Thymus (tissue), 11 donors: ENCODE measurements around the gene ARHGAP18. TPM values are rescaled to one million over a fixed set of nuclear protein-coding genes. Genes with fewer than 3 reads are reported as not detected.

Experiments
- DNase-seq, 9 donors: peaks; one replicate each; pipeline ENCODE4 v3.0.0-alpha.2; 2013; ENCODE audit warnings: low spot score in 9 of 9, low read depth in 6 of 9, missing footprints in 1 of 9
- H3K27ac ChIP-seq, 2 donors: one replicate each; pipeline ENCODE4 v1.5.1; 2013; ENCODE audit warnings: control low read depth in 1 of 2, low read depth in 1 of 2, low read length in 1 of 2, mild to moderate bottlenecking in 1 of 2, moderate library complexity in 1 of 2
- H3K27me3 ChIP-seq, 2 donors: one replicate each; pipeline ENCODE4 v1.5.1; 2013; ENCODE audit warnings: low read length in 1 of 2; ENCODE audit not compliant: control insufficient read depth in 2 of 2, insufficient read depth in 1 of 2
- H3K36me3 ChIP-seq, 2 donors: one replicate each; pipeline ENCODE4 v1.5.1; 2013; ENCODE audit warnings: low read length in 1 of 2, mild to moderate bottlenecking in 1 of 2, moderate library complexity in 1 of 2; ENCODE audit not compliant: control insufficient read depth in 2 of 2, insufficient read depth in 2 of 2
- H3K4me1 ChIP-seq, 2 donors: one replicate each; pipeline ENCODE4 v1.5.1; 2013; ENCODE audit warnings: low read length in 2 of 2; ENCODE audit not compliant: control insufficient read depth in 2 of 2, insufficient read depth in 2 of 2
- H3K4me3 ChIP-seq, 2 donors: one replicate each; pipeline ENCODE4 v1.5.1; 2013; ENCODE audit warnings: low read length in 2 of 2, control low read depth in 1 of 2, mild to moderate bottlenecking in 1 of 2
- H3K9me3 ChIP-seq, 2 donors: one replicate each; pipeline ENCODE4 v1.5.1; 2013; ENCODE audit warnings: low read length in 1 of 2, mild to moderate bottlenecking in 1 of 2; ENCODE audit not compliant: control insufficient read depth in 2 of 2, insufficient read depth in 1 of 2
- WGBS: extraction: QIAGEN DNeasy Blood & Tissue Kit; methylation state at CpG from one replicate; pipeline ENCODE4 v1.1.7; 2013; 5-methylcytosine and 5-hydroxymethylcytosine counted together
- polyA plus RNA-seq: library from polyadenylated mRNA; stranded (reverse); fragments of 200-250 nt; gene quantifications from one replicate; pipeline ENCODE4 v1.2.3, GENCODE V29; 2013
- total RNA-seq: library from RNA; stranded (reverse); fragments of 120-200 nt; gene quantifications from one replicate; pipeline ENCODE4 v1.2.4, GENCODE V29; 2013
- donor health status: healthy.

The ARHGAP18 gene
- total and polyA plus RNA-seq, 2 donors, result 8.2 to 11.8 TPM

GRCh38 chr6:129601323-129601722 is 108.7 kb downstream of the ARHGAP18 start:
- H3K27me3 ChIP-seq, result no peaks in the 10 kb centered on the region
- H3K4me3 ChIP-seq, result no peak overlapping the region
- H3K27ac ChIP-seq, result no peak overlapping the region
- no peaks in the 10 kb centered on the region for H3K9me3 ChIP-seq
- no peaks in the 10 kb centered on the region for H3K36me3 ChIP-seq
- H3K4me1 ChIP-seq, result no peaks in the 10 kb centered on the region
- no peak for DNase-seq
- 98% methylated on average over 3 of the region's 3 CpGs for WGBS

GRCh38 chr6:129599467-129599866 is 110.5 kb downstream of the ARHGAP18 start:
- H3K36me3 ChIP-seq, result no peaks in the 10 kb centered on the region
- no peaks in the 10 kb centered on the region for H3K4me1 ChIP-seq
- DNase-seq, result no peak
- no peak overlapping the region for H3K27ac ChIP-seq
- 96% methylated on average over 5 of the region's 5 CpGs for WGBS
- H3K27me3 ChIP-seq, result no peaks in the 10 kb centered on the region
- H3K9me3 ChIP-seq, result no peaks in the 10 kb centered on the region
- no peak overlapping the region for H3K4me3 ChIP-seq

GRCh38 chr6:129598244-129599187 is 111.5 kb downstream of the ARHGAP18 start:
- no peaks in the 10 kb centered on the region for H3K9me3 ChIP-seq
- 65% methylated on average over 6 of the region's 6 CpGs for WGBS
- H3K36me3 ChIP-seq, result no peaks in the 10 kb centered on the region

GRCh38 chr6:129597023-129597713 is 112.8 kb downstream of the ARHGAP18 start:
- 91% methylated on average over 5 of the region's 5 CpGs for WGBS
- Histone ChIP-seq H3K27me3 (no peaks in the 10 kb centered on the region), H3K4me3 (no peak overlapping the region), H3K4me1 (no peaks in the 10 kb centered on the region), H3K9me3 (no peaks in the 10 kb centered on the region), H3K27ac (no peak overlapping the region), H3K36me3 (no peaks in the 10 kb centered on the region)
- DNase-seq, result no peak

More at GRCh38 chr6:129598244-129599187, 111.5 kb downstream of the ARHGAP18 start:
- H3K4me3 ChIP-seq, result no peak overlapping the region
- no peaks in the 10 kb centered on the region for H3K4me1 ChIP-seq
- no peaks in the 10 kb centered on the region for H3K27me3 ChIP-seq
- peak; percentile 36 to 88 (median 71) for DNase-seq
- no peak overlapping the region for H3K27ac ChIP-seq

GRCh38 chr6:129596522-129596921 is 113.5 kb downstream of the ARHGAP18 start:
- H3K4me1 ChIP-seq, result no peaks in the 10 kb centered on the region
- no peaks in the 10 kb centered on the region for H3K27me3 ChIP-seq
- no peak for DNase-seq
- H3K4me3 ChIP-seq, result no peak overlapping the region
- H3K36me3 ChIP-seq, result no peaks in the 10 kb centered on the region
- WGBS, result 98% methylated on average over 1 of the region's 1 CpG
- no peak overlapping the region for H3K27ac ChIP-seq
- no peaks in the 10 kb centered on the region for H3K9me3 ChIP-seq

- no peaks in the 10 kb centered on the region for H3K27me3 ChIP-seq
- no peak overlapping the region for H3K4me3 ChIP-seq
- no peak overlapping the region for H3K27ac ChIP-seq
- WGBS, result 82% methylated on average over 3 of the region's 3 CpGs
- no peaks in the 10 kb centered on the region for H3K4me1 ChIP-seq
- H3K36me3 ChIP-seq, result no peaks in the 10 kb centered on the region
- H3K9me3 ChIP-seq, result no peaks in the 10 kb centered on the region
- DNase-seq, result no peak
Measured at GRCh38 chr6:129593233-129593564, 116.8 kb downstream of the ARHGAP18 start.

- Histone ChIP-seq H3K9me3 (no peaks in the 10 kb centered on the region), H3K27me3 (no peaks in the 10 kb centered on the region), H3K36me3 (no peaks in the 10 kb centered on the region), H3K4me1 (no peaks in the 10 kb centered on the region), H3K27ac (no peak overlapping the region), H3K4me3 (no peak overlapping the region)
- WGBS, result 92% methylated on average over 6 of the region's 6 CpGs
- DNase-seq, result no peak
Measured at GRCh38 chr6:129592516-129593232, 117.3 kb downstream of the ARHGAP18 start.

- H3K9me3 ChIP-seq, result no peaks in the 10 kb centered on the region
- 98% methylated on average over 4 of the region's 4 CpGs for WGBS
- DNase-seq, result no peak
- no peak overlapping the region for H3K4me3 ChIP-seq
- no peak overlapping the region for H3K27ac ChIP-seq
- H3K4me1 ChIP-seq, result no peaks in the 10 kb centered on the region
- H3K36me3 ChIP-seq, result no peaks in the 10 kb centered on the region
- H3K27me3 ChIP-seq, result no peaks in the 10 kb centered on the region
Measured at GRCh38 chr6:129590408-129591022, 119.5 kb downstream of the ARHGAP18 start.
